CD4-positive, alpha-beta T cell treated with Interleukin-17A for 1 hour (primary cell): Measurements from ENCODE around the gene ZNF618.

ENCODE experiments used
- DNase-seq: peaks from one replicate; pipeline ENCODE4 v3.0.0-alpha.2; 2020

The ZNF618 gene

DNA sequence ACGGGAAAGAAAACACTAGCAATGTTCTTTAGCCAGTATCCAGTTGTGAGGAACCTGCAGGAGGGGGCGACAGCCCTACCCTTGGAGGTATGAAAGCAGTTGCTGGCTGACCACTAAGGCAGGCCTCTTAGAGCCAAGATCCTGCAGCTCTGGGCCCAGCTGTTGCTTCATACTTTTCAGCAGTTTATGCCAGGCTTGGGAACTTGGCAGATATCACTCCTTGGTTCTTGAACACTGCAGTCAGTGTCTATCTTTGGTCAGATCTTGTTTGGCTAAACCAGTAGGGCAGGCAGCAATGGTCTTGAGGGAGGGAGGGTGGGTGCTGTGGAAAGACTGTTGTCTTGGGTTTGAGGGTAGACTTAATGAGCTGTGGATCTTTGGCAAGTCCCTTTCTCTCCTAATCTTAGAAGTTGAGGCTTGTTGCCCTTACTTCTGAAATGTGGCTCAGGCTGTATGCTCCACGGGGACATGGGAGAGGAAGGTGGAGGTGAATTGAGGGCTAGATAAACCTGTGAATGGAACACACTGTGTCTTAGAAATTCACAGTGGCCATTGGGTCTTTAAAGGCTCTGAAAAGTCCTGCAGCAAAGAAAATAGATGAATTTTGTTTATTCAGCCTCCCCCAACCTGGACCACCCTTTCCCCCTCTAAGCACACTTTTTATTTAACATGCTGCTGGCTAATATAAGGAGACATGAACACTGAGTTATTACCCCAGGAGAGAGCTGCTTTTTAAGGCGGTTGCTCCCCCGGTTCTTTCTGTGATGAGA, 37.5 kb downstream of the ZNF618 start:
- no peak for DNase-seq

DNA sequence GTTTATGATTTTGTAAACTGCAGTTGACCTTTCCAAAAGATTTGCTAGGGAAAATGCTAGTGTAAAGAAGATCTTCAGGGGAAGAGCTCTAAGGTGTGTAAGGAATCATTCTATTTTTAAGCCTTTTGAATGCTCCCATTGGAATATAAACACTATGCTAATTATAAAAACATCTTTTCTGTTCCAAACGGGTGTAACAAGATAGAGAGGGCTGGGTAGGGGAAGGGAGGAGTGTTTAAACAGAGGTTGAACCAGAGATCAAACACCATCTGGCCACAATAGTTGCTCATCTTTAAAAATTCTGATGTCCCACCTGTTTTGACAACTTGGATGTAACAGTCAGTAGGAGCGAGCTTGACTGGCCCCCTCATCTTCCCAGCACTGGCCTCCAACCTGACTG, 38.4 kb downstream of the ZNF618 start:
- DNase-seq: no peak

DNA sequence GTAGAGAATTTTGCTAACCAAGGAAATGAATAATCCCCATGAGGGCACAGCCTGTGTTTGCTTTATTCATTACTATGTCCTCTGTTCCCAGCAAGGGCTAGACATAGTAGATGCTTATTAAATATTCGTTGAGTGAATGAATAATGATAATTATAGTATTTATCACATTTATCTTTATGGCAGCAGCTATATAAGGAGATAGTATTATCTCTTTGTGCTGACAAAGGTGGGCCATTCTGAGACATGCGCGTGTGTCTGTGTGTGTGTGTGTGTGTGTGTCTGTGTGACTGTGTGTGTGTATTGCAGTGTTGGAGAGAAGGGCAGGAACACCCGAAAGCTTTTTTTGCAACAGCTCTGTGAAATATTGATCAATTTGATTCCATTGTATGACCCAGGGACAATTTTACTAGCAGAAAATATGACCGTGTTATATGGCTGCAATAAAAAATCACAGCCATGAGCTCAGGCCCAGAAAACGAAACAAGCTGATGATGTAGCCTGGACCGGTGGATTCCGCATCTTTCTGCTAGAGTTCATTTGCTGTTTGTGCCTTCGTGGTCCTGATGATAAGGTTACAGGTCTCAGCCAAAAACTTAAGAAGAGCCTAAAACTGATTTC, 39.8 kb downstream of the ZNF618 start:
- no peak for DNase-seq

DNA sequence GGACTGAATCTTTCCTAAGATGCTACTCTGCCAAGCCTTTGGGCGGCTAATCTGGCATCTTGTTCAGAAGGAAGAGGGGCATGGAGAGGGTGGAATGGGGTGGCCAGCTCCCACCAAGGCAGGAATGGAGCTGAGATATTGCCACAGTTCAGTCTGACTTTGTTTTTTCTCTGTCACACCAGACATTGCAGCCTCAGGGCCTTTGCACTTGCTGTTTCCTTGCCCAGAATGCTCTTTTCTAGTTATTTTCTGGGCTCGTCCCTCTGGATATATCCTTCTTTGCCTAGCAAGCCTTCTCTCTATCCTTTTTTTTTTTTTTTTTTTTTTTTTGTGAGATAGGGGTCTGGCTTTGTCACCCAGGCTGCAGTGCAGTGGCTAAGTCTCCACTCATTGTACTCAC, 40.8 kb downstream of the ZNF618 start:
- DNase-seq: no peak

DNA sequence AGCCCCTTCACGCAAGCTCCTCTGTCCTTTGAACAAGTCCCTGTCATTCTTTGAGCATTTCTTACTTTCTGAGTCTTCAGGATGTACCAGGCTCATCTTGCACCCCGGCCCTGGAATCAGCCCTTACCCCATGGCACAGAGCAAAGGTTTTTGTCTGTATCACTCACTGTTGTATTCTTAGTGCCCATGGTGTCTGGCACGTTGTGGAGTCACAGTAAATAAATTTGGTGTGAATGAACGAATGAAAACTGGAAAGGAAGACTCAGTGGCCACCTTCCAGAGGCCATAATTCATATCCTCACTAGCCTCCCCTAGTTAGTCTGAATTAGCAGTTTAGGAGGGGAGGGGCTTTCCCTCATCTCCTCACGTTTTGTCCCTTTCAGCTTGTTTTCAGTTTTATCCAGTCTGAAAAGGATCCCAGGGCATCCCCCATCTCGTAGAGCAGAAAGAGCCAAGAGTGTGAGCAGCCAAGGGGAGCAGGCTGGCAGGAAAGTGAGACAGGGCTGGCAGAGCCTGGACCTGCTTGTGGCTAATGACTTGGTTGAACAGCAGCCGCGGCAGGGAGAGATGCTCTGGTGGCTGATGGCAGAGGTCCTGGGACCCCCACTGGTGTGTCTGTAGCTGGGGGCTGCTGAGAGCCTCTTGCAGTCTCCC, 42.7 kb downstream of the ZNF618 start:
- DNase-seq: no peak

DNA sequence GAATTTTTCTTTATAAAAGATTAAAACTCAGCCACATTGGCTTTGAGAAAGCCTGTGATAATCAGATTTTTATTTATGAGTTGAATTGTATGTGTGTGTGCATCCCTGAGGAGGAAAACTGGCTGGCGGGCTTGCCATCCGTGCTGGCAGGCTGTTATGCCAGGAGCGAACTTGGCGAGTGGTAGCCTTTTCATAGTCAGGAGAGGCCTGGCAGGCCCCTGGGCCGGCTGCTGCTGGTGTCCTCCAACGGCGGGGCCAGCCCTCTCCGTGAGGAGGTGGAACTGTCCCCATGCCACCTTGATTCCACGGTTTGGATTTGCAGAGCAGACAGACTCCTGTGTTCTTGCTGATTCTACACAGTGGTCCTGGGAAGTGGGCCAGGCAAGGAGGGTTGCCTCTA, 43.3 kb downstream of the ZNF618 start:
- no peak for DNase-seq

DNA sequence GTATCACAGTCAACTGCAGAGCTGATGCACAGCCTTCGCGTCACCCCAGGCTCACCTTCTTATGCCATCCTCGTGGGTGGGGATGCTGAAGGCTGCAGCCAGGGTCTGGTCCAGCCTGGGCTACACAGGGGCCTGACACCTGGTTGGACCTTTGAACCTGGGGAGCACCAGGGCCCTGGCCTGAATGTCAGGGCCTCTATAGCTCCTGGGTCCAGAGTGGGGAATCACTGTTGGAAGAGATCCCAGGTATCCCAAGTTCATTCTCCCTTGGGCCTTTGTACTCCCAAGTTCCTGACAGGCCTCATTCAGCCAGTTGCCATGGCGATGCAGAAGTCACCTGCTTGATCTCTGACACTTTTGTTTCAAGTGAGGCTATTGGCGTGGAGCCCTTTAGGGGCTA, 43.8 kb downstream of the ZNF618 start:
- DNase-seq: no peak

DNA sequence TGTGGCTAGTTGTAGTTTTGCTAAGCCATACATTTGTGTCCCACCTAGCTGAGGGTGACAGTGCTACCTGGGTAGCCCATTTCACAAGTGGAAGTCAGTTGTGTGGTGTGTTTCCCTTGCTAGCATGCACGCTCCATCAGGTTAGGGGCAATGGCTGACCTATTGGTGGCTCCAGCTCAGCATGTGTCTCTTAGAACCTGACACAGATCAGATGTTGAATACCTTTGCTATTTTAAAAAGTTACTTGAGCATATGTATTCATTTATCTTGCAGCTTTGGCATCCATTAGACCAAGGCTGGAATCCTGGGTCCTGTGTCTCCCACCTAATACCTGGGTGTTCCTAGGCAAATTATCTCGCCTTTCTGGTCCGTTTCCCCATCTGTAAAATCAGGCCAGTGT, 44.8 kb downstream of the ZNF618 start:
- DNase-seq: no peak

DNA sequence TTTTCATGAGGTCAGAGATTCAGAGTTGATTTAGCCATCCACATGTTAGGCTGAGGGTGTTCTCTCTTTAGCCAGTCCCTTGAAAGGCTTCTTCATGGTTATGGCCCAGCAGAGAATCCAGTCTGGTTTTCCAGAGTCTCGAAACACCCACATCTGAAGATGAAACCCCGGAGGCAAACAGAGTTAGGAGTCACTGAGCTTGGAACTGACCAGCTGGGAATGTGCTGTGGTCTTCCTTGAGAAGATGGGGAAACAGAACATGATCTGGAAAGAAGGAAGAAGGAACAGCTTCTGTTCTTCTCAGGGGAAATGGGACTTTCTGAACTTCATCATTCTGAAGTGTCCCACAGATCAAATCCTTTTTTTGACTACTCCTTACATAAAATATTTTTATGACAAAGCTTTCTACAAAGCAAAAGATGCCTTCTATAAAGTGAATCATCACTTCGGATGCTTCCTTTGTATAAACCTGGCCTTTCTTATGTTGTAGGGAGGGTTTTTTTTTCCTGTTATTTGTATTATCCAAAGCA, 45.4 kb downstream of the ZNF618 start:
- DNase-seq: no peak

DNA sequence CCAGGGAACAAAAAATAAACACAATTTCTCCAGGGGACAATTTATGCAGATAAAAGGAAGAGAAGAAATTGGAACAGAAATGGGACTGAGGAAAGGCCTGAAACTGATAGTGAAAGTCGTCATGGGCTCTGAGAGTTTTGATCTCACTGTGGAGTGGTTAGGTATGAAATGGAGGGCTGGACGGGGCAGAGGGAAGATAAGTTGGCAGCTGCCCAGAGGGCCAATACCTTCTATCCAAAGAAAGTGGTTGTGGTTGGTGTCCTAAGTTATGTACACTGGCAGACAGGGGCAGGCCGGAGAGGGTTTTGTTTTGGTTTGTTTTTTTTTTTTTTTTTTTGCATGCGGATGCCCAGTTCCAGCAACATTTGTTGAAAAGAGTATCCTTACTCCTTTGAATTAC, 46.1 kb downstream of the ZNF618 start:
- no peak for DNase-seq

DNA sequence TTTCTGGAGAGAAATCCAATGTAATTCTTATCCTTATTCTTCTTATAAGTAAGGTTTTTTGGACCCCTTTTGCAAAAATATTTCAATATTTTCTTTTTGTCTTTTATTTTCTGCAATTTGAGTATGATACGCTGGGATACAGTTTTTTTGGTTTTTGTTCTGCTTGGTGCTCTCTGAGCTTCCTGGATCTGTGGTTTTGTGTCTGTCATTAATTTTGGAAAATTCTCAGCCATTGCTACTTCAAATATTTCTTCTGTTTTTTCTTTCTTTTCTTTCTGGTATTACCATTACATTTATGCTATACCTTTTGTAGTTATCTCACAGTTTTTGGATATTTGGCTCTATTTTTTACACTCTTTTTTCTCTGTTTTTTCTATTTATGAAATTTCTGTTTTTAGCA, 50.1 kb downstream of the ZNF618 start:
- no peak for DNase-seq

DNA sequence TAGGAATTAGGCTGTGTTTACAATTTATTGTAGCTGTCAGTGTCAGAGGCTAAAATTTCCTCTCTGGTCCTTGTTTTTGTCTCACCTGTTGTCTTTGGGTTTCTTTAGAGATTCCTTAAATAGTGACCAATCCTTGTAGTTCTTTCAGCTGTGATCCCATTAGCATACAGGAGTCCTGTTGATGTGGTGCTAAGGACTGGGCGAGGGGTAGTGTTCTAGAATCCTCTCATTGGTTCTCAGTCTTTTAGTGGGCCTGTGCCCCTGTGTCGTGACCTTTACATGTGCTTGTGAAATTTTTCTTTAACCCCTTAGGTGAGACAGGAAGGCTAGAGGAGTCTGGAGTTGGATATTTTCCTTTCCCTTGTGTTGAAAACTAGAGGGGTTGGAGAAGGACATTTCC, 51.2 kb downstream of the ZNF618 start:
- no peak for DNase-seq

DNA sequence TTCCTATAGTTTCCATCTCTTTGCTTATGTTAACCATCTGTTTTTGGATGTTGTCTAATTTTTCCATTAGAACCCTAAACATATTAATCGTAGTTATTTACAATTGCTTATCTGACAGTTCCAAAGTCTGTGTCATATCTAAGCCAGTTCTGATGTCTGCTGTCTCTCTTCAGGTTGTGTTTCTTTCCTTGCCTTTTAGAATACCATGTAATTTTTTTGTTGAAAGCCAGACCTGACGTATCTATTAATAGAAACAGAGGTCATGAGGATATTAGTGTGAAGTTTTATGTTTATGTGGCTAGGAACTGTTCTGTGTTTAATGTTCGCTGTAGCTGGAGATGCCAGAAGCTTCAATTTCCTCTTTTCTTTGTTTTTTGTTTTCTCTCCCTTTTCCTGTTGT, 52.2 kb downstream of the ZNF618 start:
- no peak for DNase-seq

DNA sequence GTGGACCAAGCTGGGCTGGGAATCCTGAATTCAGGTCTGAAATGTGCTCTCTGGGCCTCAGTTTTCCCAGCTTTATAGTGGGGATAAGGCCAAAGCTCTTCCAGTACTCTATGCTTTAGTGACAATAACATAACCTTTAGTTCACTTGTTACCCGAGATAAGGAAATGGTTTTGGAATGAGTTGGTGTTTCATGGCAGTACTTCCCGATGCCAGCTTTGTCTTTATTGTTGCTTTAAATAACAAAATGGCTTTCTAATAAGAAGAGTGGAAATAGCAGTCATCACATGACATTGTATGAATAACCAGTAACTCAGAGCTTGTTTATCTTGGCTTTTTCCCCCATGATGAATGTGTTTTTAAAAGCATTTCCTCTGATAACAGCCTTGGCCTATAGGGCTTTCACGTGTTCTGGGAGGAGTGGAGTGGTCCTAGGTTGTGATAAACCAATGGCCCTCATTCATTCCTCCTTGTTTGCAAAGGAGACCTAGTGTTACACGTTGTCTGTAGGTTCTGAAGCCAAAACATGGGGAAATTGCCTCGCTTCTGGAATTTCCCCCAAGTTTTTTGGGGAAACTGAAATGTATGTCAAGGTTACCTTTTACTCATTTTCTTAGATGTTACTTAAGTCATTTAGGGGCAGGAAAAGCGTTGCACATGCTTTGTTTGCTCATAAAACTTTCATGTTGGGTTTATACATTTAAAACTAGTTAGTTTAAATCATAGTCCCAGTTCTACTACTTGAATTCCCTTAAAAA, 53.7 kb downstream of the ZNF618 start:
- DNase-seq: no peak

DNA sequence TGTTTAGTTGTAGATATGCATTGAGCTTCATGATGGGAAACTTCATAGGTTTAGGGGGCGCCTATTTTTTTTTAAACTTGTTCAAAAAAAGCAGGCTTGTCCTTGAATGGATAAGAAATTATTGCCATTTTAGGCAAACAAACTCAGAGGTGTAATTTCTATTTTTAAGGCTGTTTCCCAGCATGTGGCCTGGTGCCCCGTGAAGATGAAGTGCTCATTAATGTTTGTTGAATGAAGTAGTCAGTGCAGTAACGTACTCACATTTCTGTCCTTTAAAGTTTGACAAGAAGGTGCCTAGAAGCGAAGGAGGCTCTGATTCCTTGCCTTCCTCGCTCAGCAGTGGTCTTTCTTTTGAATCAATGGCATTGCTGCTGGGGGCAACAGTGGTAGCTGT, 54.3 kb downstream of the ZNF618 start:
- DNase-seq: no peak

DNA sequence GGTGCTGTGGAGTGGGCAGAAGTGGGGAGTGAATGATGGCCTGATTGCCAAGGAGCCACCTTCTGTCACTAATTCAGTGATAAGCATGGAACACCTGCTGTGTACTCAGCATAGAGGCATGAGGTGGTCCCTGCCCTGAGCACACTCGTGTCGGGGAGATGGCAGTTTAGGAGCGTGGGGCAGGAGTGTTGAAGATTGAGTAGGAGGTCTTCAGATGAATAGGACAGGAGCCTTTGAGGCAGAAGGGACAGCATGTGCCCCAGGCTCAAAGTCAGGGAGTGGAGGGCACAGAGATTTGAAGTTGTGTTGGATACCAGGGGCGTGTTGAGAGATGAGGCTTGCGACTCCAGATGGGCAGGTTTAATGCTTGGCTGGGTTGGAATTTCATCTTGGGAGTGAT, 55.0 kb downstream of the ZNF618 start:
- DNase-seq: no peak

DNA sequence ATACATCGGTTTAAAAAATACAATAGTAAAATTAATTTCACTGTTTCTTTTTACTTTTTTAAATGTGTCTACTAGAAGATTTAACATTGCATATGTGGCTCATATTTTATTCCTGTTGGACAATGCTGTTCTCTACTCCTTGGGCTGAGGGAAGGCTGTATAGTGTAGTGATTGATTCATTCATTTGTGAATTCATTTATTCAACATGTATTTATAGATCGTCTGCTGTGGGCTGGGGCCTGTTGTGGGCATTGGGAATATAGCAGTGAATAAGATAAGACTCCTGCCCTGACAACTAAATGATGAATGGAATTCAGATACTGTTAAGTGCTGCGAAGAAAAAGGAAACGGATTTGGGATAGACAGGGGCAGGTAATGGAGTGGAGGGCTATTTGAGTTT, 55.7 kb downstream of the ZNF618 start:
- DNase-seq: no peak

DNA sequence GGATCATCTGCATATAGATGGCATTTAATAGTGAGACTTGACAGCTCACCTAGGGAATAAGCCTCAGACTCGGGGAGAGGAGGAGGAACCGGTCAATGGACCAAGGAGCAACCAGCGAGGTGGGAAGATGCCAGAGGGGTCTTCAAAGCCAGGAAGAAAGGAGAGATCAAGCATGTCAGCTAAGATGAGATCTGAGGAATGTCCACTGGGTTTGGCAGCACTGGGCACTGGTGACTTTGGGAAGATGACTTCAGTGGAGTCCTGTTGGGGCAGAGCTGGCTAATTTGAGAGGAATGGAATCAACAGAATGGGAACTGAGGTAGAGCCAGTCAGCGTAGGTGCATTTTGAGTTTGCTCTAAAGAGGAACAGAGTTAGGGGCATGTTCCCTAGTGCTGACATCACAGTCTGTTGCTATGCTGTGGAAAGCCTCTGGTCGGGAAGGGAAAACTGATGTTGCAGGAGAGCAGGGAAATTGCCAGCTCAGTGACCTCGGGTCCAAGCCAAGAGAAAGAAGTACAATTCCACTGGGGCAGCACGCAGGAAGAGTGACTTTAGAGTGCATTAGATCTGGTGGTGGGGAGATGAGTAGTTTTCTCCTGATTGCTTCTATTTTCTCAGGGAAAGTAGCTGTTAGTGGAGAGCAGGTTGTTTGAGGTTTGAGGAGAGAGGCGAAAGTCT, 56.9 kb downstream of the ZNF618 start:
- no peak for DNase-seq

DNA sequence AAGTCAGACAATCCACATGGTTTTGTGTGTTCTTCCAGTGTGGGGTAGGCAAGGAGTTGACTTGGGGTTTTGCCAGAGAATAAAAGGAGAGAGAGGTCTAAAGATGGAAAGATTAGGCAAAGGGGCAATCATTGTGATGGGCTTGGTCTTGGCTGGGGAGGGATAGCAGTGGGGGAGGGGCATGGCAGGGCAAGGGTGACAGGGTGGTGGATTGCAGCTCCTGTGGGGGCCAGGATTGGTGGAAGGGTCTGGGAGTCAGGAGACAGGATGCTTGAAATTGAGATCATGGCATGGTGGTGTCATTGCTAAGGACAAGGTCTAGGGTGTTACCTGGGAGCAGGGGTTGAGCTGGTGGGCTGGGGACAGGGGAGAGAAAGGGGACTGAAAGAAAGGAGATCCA, 57.6 kb downstream of the ZNF618 start:
- no peak for DNase-seq

DNA sequence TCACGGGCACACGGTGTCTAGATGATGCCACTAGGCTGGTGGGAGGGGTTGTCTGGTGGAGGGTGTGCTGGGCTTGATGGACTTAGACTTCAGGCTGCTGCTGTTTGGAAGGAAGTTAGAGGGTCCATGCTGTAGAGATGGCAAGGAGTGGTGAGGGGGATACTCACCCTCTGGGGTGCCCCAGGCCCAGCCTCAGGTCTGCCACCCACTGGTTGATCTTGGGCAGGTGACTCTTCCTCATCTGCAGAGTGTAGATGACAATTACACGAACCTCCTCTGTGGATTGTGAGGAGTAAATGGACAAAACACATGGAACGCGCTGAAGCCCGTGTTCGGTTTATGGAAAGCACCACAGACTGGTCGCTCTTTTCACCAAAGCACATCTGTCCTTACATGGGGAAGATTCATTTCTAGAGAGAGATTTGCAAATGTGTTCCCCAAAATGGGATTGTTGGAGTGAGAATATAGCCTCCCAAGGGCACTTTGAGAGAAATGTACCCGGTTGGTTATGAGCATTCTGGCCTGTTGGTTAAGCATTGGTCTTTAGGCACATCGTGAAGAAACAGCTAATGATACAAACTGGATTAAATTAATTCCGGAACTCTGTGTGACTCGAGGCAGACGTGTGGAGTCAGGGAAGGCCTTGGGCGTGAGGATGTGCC, 58.2 kb downstream of the ZNF618 start:
- DNase-seq: no peak

DNA sequence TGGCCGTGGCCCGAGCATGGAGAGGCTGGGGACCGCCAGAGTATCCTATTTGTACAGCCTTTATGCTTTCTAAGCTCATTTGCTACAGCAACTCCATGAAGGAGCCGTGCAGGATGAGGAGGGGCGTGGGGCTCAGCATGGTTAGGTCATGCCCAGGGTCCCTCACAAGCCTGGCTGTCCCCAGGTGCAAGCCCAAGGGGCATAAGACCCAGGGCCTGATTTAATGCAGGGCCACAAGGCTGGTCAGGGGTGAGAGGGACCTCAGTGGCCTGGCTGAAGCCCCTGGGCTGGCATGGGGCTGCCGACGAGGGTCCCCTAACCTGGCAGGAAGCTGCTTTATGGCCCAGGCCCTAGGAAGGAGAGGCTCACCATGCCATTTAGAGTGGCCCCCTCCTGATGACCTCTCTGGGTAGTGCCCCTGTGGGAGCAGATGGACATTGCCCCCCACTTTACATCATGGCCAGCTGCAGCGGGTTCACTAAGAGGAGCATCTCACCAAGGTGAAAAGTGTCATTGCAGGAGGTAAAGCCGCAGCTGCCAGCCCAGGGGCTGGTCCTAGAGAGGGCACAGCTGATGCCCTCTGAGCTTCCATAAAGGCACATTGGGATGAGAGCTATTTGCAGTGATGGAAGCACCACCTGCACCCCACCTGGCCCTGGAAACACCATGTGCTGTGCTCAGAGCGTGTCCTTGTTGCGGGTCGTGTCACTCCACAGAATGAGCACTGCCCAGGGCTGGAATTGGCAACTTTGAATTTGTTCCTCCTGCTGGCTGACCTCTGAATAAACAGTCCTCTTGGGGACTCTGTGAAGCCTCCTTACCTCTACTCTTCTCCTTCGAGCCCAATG, 58.9 kb downstream of the ZNF618 start:
- DNase-seq: no peak
